IPS-20b (cell line): ENCODE results near the gene USP4.
"Not testable (repeated sequence)": the region's sequence is repeated elsewhere in the genome, so short reads cannot be mapped to it uniquely, and the experiment has no call there.

Experiments
- H3K27ac ChIP-seq: one replicate; pipeline ENCODE4 v1.5.1; 2013; ENCODE audit warnings: low read length
- H3K27me3 ChIP-seq: 2 replicates; pipeline ENCODE4 v1.6.1; 2013; ENCODE audit warnings: mild to moderate bottlenecking, low read length, inconsistent platforms; ENCODE audit not compliant: insufficient read depth
- H3K36me3 ChIP-seq: 2 replicates; pipeline ENCODE4 v1.6.1; 2013; ENCODE audit warnings: low read depth, mild to moderate bottlenecking, inconsistent platforms, low read length, moderate library complexity; ENCODE audit not compliant: insufficient read depth
- H3K4me1 ChIP-seq: 2 replicates; pipeline ENCODE4 v1.6.1; 2013; ENCODE audit warnings: mild to moderate bottlenecking, control low read depth, inconsistent platforms, low read length, moderate library complexity; ENCODE audit not compliant: insufficient read depth
- H3K4me3 ChIP-seq: 2 replicates; pipeline ENCODE4 v1.5.1; 2013; ENCODE audit warnings: mild to moderate bottlenecking, low read length, inconsistent platforms
- H3K9ac ChIP-seq: 2 replicates; pipeline ENCODE4 v1.6.1; 2013; ENCODE audit warnings: low read depth, mild to moderate bottlenecking, inconsistent platforms, low read length, moderate library complexity
- H3K9me3 ChIP-seq: 2 replicates; pipeline ENCODE4 v1.6.1; 2013; ENCODE audit warnings: mild to moderate bottlenecking, low read depth, low read length, inconsistent platforms; ENCODE audit not compliant: insufficient read depth

The USP4 gene

DNA sequence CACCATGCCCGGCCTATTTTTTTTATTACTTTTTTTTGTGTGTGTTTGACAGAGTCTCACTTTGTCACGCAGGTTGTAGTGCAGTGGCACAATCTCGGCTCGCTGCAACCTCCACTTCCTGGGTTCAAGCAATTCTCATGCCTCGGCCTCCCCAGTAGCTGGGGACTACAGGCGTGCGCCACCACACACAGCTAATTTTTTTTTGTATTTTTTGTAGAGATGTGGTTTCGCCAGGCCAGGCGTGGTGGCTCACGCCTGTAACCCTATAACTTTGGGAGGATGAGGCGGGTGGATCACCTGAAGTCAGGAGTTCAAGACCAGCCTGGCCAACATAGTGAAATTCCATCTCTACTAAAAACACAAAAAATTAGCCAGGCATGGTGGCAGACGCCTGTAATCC, 8.5 kb upstream of the USP4 start:
- not testable (repeated sequence) for H3K9ac ChIP-seq, H3K27ac ChIP-seq, H3K9me3 ChIP-seq, H3K4me3 ChIP-seq, H3K27me3 ChIP-seq, H3K4me1 ChIP-seq, H3K36me3 ChIP-seq

DNA sequence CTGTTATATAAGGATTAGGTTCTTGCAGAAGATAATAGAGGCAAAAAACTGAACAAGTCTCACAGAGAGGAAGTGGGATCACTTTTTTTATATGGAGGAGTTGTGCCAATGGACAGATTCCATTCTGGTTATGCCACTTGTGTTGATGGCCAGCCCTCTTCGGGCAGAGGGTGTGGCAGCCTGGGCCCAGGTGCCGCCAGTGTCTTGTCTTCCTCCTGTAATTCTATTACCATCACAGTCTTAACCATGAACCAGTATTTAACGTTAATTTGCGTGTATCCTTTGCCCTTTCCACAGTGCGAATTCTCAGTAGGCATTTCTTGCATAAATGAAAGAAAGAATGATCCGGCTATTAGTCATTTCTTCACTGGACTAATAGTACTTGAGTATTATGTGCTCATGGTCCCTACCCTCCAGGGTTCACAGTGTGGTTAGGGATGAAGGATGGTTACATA, 7.0 kb upstream of the USP4 start:
- H3K9ac ChIP-seq, result no peak overlapping the region
- no peaks in the 10 kb centered on the region for H3K36me3 ChIP-seq
- H3K27me3 ChIP-seq, result no peaks in the 10 kb centered on the region
- H3K9me3 ChIP-seq, result no peaks in the 10 kb centered on the region
- no peaks in the 10 kb centered on the region for H3K4me1 ChIP-seq
- no peak overlapping the region for H3K4me3 ChIP-seq
- H3K27ac ChIP-seq, result no peak overlapping the region

DNA sequence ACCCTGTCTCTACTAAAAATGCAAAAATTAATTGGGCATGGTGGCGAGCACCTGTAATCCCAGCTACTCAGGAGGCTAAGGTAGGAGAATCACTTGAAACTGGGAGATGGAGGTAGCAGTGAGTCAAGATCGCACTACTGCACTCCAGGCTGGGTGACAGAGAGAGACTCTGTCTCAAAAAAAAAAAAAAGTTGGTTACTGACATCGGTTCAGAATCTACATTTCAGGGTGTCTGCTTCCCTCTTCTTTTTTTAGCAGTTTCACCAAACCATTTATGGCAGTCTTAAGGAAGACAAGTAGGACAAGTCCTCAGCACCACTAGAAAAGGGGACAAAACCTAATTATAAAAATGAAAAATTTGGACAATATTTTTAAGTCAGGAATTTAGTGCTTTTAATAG, 3.3 kb upstream of the USP4 start:
- H3K36me3 ChIP-seq, result no peaks in the 10 kb centered on the region
- H3K27me3 ChIP-seq, result no peaks in the 10 kb centered on the region
- no peak overlapping the region for H3K9ac ChIP-seq
- H3K9me3 ChIP-seq, result no peaks in the 10 kb centered on the region
- peaks cover 6% of the 10 kb centered on the region; the same call in 1 of the 2 replicates for H3K4me1 ChIP-seq
- no peak overlapping the region for H3K27ac ChIP-seq
- H3K4me3 ChIP-seq, result no peak overlapping the region

DNA sequence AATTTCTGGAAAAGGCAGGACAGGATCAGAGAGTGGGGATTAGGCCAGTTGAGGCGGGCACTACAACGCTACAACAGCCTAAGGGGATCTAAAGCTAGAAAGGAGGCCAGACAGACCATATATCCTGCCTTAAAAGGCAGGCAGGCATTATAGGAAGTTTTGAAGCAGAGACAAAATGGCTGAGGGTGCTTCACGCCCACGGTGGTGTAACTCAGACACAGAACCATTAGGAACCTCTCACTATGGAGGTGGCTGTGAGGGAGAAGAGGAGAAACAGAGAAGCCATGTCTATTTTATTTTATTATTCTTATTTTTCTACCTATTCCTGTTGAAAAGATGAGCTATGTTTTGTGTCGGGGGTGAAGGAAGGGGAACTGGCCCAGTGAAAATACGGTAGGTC, 2.1 kb upstream of the USP4 start:
- no peak overlapping the region for H3K27ac ChIP-seq
- no peaks in the 10 kb centered on the region for H3K36me3 ChIP-seq
- H3K9me3 ChIP-seq, result no peaks in the 10 kb centered on the region
- no peak overlapping the region for H3K9ac ChIP-seq
- peaks cover 6% of the 10 kb centered on the region; the same call in 1 of the 2 replicates for H3K4me1 ChIP-seq
- no peak overlapping the region for H3K4me3 ChIP-seq
- no peaks in the 10 kb centered on the region for H3K27me3 ChIP-seq

DNA sequence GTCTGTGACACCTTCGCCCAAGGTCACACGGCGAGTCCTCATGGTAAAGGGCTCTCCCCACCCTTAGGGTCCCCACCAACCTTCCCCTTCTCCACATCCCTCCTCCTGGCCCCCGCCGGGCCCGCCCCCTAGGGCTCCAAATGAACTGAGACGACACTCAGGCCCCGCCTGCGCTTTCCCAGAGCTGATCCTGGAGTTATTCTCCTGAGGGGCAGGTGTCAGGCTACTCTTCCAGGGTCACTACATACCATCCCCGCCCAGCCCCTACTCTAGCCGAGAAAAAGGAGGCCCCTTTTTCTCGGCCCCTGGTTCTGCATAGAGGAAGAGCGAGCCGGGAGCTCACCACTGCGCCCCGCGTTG, 292 bp downstream of the USP4 start:
- Histone ChIP-seq H3K4me1 (peaks cover 6% of the 10 kb centered on the region; the same call in 1 of the 2 replicates), H3K27me3 (no peaks in the 10 kb centered on the region), H3K36me3 (peaks cover 12% of the 10 kb centered on the region), H3K9ac (peak overlapping the region; percentile 72; the same call in 1 of the 2 replicates), H3K4me3 (peak overlapping the region; percentile 91), H3K9me3 (no peaks in the 10 kb centered on the region), H3K27ac (peak overlapping the region; percentile 68)

DNA sequence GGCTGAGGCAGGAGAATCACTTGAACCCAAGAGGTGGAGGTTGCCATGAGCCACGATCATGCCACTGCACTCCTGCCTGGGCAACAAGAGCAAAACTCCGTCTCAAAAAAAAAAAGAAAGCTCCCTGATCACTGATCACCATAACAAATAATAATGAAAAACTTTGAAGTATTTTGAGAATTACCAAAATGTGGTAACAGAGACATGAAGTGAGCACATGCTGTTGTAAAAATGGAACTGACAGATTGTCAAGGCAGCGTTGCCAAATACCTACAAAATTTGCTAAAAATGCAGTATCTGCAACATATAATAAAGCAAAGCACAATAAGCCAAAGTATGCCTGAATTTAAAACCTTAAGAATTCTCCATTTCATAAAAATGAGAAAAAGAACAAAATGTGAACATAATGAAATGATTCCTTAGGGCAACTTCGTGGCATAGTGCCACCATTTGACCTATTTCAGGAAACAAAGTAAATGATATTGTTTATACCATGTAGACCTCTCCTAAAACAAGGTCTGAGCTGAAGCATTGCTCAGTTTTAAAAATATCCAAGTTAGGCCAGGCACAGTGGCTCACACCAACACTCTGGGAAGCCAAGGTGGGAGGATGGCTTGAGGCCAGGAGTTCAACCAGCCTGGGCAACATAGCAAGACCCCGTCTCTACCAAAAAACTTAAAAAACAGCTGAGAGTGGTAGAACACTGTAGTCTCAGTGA, 5.8 kb downstream of the USP4 start:
- Histone ChIP-seq H3K27ac (no peak overlapping the region), H3K36me3 (peaks cover 43% of the 10 kb centered on the region), H3K9me3 (no peaks in the 10 kb centered on the region), H3K4me1 (no peaks in the 10 kb centered on the region), H3K27me3 (no peaks in the 10 kb centered on the region), H3K4me3 (no peak overlapping the region), H3K9ac (no peak overlapping the region)

DNA sequence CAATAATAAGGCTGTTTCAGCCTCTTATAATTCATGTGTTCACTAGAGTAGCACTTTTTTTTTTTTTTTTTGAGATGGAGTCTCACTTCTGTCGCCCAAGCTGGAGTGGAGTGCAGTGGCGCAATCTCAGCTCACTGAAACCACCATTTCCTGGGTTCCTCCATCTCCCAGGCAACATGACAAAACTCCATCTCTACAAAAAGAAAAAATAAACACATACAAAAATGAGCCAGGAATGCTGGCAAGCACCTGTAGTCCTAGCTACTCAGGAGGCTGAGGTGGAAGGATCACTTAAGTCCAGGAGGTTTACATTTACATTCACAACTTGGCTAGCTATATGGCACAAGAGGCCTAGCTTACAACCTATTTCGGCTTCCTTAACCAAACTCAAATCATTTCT, 6.8 kb downstream of the USP4 start:
- no peak overlapping the region for H3K4me3 ChIP-seq
- H3K9me3 ChIP-seq, result no peaks in the 10 kb centered on the region
- no peaks in the 10 kb centered on the region for H3K4me1 ChIP-seq
- H3K27me3 ChIP-seq, result no peaks in the 10 kb centered on the region
- peaks cover 44% of the 10 kb centered on the region for H3K36me3 ChIP-seq
- no peak overlapping the region for H3K9ac ChIP-seq
- H3K27ac ChIP-seq, result no peak overlapping the region

DNA sequence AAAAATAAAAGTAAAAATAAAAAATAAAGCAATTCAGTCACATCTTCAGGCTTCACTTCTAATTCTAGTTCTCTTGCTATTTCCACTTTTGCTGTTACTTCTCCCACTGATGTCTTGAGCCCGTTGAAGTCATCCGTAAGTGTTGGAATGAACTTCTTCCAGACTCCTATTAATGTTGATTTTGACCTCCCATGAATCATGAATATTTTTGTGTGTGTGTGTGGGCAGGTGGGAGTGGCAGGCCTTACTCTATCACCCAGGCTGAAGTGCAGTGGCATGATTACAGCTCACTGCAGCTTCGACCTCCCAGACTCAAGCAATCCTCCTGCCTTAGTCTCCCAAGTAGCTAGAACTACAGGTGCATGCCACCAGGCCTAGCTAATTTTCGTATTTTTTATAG, 10.7 kb downstream of the USP4 start:
- Histone ChIP-seq H3K27ac (no peak overlapping the region), H3K9me3 (no peaks in the 10 kb centered on the region), H3K4me1 (no peaks in the 10 kb centered on the region), H3K36me3 (peaks cover 59% of the 10 kb centered on the region), H3K9ac (no peak overlapping the region), H3K4me3 (no peak overlapping the region), H3K27me3 (no peaks in the 10 kb centered on the region)

DNA sequence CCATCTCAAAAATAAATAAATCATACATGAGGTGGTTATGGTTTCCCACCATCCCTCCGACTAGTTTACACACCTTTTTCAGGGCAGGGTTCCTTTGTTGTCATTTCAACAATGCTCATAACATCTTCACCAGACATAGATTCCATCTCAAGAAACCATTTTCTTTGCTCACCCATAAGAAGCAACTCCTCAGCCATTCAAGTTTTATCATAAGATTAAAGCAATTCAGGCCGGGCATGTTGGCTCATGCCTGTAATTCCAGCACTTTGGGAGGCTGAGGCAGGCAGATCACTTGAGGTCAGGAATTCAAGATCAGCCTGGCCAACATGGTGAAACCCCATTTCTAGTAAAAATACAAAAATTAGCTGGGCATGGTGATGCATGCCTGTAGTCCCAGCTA, 11.5 kb downstream of the USP4 start:
- not testable (repeated sequence) for H3K27ac ChIP-seq, H3K4me1 ChIP-seq, H3K27me3 ChIP-seq, H3K4me3 ChIP-seq, H3K9me3 ChIP-seq, H3K9ac ChIP-seq
- peaks cover 59% of the 10 kb centered on the region for H3K36me3 ChIP-seq

DNA sequence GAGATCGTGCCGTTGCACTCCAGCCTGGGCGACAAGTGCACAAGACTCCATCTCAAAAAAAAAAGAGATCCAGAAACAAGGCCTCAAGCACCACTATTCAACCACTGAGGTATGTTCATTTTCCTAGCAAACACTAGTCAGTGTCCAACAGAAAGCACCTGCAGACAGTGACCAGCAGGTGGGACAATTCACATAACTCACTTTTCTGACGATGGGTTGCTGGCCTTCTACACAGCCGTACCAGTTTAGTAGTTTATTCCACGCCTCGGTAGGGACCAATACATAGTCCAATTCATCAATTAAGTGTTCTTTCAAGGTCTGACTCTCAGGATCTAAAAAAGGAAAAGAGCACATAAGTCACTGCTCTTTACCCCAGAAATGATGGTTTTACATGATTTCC, 12.4 kb downstream of the USP4 start:
- no peaks in the 10 kb centered on the region for H3K27me3 ChIP-seq
- no peaks in the 10 kb centered on the region for H3K9me3 ChIP-seq
- H3K27ac ChIP-seq, result no peak overlapping the region
- peaks cover 59% of the 10 kb centered on the region for H3K36me3 ChIP-seq
- no peaks in the 10 kb centered on the region for H3K4me1 ChIP-seq
- no peak overlapping the region for H3K9ac ChIP-seq
- H3K4me3 ChIP-seq, result no peak overlapping the region

DNA sequence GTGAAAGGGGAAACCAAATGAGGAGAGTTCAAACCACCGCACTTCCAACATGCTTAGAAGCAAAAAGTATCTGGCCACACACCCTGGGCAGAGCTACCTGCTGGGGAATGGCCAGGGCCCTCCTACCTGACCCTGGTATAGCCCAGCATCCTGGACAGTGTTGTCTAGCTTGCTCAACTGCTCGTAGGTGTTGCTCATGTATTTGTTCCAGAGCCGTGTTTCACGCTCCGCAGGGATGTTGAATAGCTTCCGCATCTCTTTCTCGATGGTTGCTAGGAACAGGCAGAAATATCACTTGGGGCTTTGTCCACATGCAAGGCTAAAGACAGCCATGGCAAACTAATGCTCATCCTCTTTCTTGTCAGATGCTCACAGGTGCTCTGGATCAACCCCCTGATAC, 15.1 kb downstream of the USP4 start:
- H3K9me3 ChIP-seq, result no peaks in the 10 kb centered on the region
- H3K27me3 ChIP-seq, result no peaks in the 10 kb centered on the region
- peaks cover 75% of the 10 kb centered on the region for H3K36me3 ChIP-seq
- no peaks in the 10 kb centered on the region for H3K4me1 ChIP-seq
- H3K4me3 ChIP-seq, result no peak overlapping the region
- no peak overlapping the region for H3K9ac ChIP-seq
- no peak overlapping the region for H3K27ac ChIP-seq

DNA sequence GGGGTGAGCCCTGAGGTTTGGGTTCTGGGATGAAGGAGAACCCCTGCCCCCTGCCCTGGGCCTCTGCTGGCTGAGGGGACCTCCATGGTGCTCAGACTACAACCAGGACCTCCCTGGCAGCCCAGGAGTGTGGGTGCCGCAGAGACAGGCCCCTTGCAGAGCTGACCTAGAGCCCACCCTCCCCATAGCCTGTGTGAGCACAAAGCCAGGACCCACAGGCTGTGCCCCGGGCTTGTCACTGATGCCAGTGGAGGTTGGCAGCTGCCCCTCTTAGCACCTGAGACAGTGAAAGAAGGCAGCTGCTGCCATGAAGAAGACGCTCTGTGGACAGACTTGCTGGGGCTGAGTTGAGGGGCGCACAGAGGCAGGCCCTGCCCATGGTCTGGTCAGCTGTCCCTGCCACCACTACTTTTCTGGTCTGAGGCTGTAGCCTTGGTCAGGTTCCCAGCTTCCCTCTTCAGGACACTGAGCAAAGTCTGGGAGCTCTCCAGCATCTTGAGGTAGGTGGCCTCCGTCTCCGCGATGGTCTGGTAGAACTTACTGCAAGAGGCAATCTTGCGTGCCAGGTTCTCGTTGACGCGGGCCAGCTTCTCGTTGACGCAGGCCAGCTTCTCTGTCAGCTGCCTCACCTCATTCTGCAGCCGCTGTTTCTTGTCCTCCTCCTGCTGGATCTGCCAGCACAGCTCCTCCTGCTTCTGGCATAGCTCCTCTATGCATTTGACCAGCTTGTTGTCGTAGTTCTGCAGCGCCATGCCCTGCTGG, 23.0 kb downstream of the USP4 start:
- no peak overlapping the region for H3K27ac ChIP-seq
- no peaks in the 10 kb centered on the region for H3K9me3 ChIP-seq
- H3K36me3 ChIP-seq, result peaks cover 38% of the 10 kb centered on the region
- no peak overlapping the region for H3K4me3 ChIP-seq
- H3K27me3 ChIP-seq, result no peaks in the 10 kb centered on the region
- no peak overlapping the region for H3K9ac ChIP-seq
- H3K4me1 ChIP-seq, result no peaks in the 10 kb centered on the region
